K562 (cell line): ENCODE results near the gene ANKRD27. TPM values are rescaled to one million over a fixed set of nuclear protein-coding genes. Genes with fewer than 3 reads are reported as not detected.

Source experiments
- ARID4B ChIP-seq: sonication (generic); formaldehyde crosslinking; IDR thresholded peaks from 2 replicates; pipeline ENCODE4 v1.8.0; 2022; ENCODE audit warnings: mild to moderate bottlenecking, missing genetic modification reagents
- CBX2 ChIP-seq: fragments of 200-600 bp; sonication (generic); IDR thresholded peaks from one replicate; pipeline ENCODE4 v1.6.1; 2012; ENCODE audit warnings: mild to moderate bottlenecking, low read length, inconsistent platforms; ENCODE audit not compliant: insufficient read depth, poor library complexity, severe bottlenecking
- ETV5 ChIP-seq: sonication (generic); formaldehyde crosslinking; IDR thresholded peaks from 2 replicates; pipeline ENCODE4 v1.4.0; 2020; ENCODE audit warnings: low read depth, mild to moderate bottlenecking, missing genetic modification reagents
- ETV6 ChIP-seq, 3 experiments: fragments of 150-350 bp in 1 of 3; sonication (generic) in 1 of 3; formaldehyde crosslinking in 1 of 3; IDR thresholded peaks; 2 replicates each; pipeline versions ENCODE4 v1.6.1 to v1.8.0; 2014 to 2022; ENCODE audit warnings: borderline replicate concordance in 2 of 3, low read depth in 2 of 3, antibody characterized with exemption in 1 of 3, low read length in 1 of 3, mild to moderate bottlenecking in 1 of 3, missing genetic modification reagents in 1 of 3
- FOXA1 ChIP-seq: fragments of 450-650 bp; IDR thresholded peaks from 2 replicates; pipeline ENCODE4 v1.6.1; 2016; ENCODE audit warnings: mild to moderate bottlenecking, borderline replicate concordance
- HNRNPUL1 ChIP-seq: fragments of 200-400 bp; formaldehyde crosslinking; IDR thresholded peaks from 2 replicates; pipeline ENCODE4 v1.6.1; 2017; ENCODE audit warnings: low read length
- JUN ChIP-seq, 2 experiments: sonication (generic) in 1 of 2; formaldehyde crosslinking in 1 of 2; IDR thresholded peaks; 2 replicates each; pipeline versions ENCODE4 v1.6.1 to v1.8.0; 2012 to 2022; ENCODE audit warnings: borderline replicate concordance in 2 of 2, mild to moderate bottlenecking in 2 of 2, improper control_type of control experiment in 1 of 2, low read depth in 1 of 2, low read length in 1 of 2, missing genetic modification reagents in 1 of 2
- MAX ChIP-seq: sonication (generic); formaldehyde crosslinking; IDR thresholded peaks from 2 replicates; pipeline ENCODE4 v1.9.0; 2022; ENCODE audit warnings: mild to moderate bottlenecking, missing genetic modification reagents
- NFE2L1 ChIP-seq: fragments of 450-650 bp; IDR thresholded peaks from 2 replicates; pipeline ENCODE4 v1.6.1; 2016; ENCODE audit warnings: missing genetic modification characterization, low read depth, mild to moderate bottlenecking, missing compliant biosample characterization, moderate library complexity, borderline replicate concordance
- PCBP1 ChIP-seq: fragments of 200-400 bp; formaldehyde crosslinking; IDR thresholded peaks from 2 replicates; pipeline ENCODE4 v1.6.1; 2018; ENCODE audit warnings: mild to moderate bottlenecking, low read depth, low read length; ENCODE audit not compliant: poor library complexity, severe bottlenecking
- SAFB ChIP-seq: fragments of 200-400 bp; formaldehyde crosslinking; IDR thresholded peaks from 2 replicates; pipeline ENCODE4 v1.6.1; 2017; ENCODE audit warnings: low read depth, low read length, borderline replicate concordance
- SPI1 ChIP-seq: IDR thresholded peaks from 2 replicates; pipeline ENCODE4 v1.6.1; 2011; ENCODE audit warnings: low read depth, low read length, control low read depth, borderline replicate concordance
- THAP7 ChIP-seq: fragments of 250-450 bp; sonication (Bioruptor Pico); IDR thresholded peaks from 2 replicates; pipeline ENCODE4 v1.5.0; 2021
- TRIM24 ChIP-seq, 2 experiments: fragments of 450-650 bp; IDR thresholded peaks; 2 replicates each; pipeline ENCODE4 v1.6.1; 2016
- YY1 ChIP-seq, 3 experiments: IDR thresholded peaks; 2 replicates each; pipeline ENCODE4 v1.6.1; 2011; ENCODE audit warnings: low read length in 2 of 3, mild to moderate bottlenecking in 2 of 3, moderate library complexity in 2 of 3, borderline replicate concordance in 1 of 3, control low read depth in 1 of 3, low read depth in 1 of 3; ENCODE audit not compliant: insufficient read depth in 3 of 3, insufficient replicate concordance in 2 of 3, control insufficient read depth in 1 of 3, insufficient read length in 1 of 3; ENCODE audit errors: extremely low read depth in 1 of 3
- ZBTB1 ChIP-seq: sonication (generic); formaldehyde crosslinking; IDR thresholded peaks from 2 replicates; pipeline ENCODE4 v1.8.1; 2023; ENCODE audit warnings: missing genetic modification reagents, low read depth, mild to moderate bottlenecking, borderline replicate concordance
- ZNF124 ChIP-seq: sonication (generic); formaldehyde crosslinking; IDR thresholded peaks from 2 replicates; pipeline ENCODE4 v1.8.1; 2022; ENCODE audit warnings: missing genetic modification reagents
- ZNF511 ChIP-seq: sonication (generic); formaldehyde crosslinking; IDR thresholded peaks from 2 replicates; pipeline ENCODE4 v1.8.0; 2022; ENCODE audit warnings: mild to moderate bottlenecking, missing genetic modification reagents
- polyA plus RNA-seq, 8 experiments: library from polyadenylated mRNA; depleted of rRNA in 4 of 8; stranded (reverse) in 5 of 8; unstranded in 3 of 8; fragments of >200 nt; fragmentation: Nextera tagmentation in 2 of 8; fragmentation: Illumina TruSeq in 1 of 8; extraction: Ambion mirVana in 2 of 8; extraction: Trizol in 1 of 8; gene quantifications; 2 replicates each; pipeline versions ENCODE4 v1.2.1 to v1.2.3, GENCODE V29; 2011 to 2014; ENCODE audit warnings: inconsistent platforms in 1 of 8, missing spikeins in 1 of 8
- total RNA-seq, 7 experiments: library from RNA; depleted of rRNA in 6 of 7; stranded (reverse); fragments of >200 nt in 6 of 7; fragmentation: Illumina TruSeq in 2 of 7; extraction: Trizol in 2 of 7; gene quantifications; 2 replicates each; pipeline versions ENCODE4 v1.2.1 to v1.2.3, GENCODE V29; 2011 to 2021; ENCODE audit warnings: low replicate concordance in 1 of 7

The ANKRD27 gene
- total and polyA plus RNA-seq, 9 of the 15 experiments (the other 6 are each of a cell fraction or from before 2014, with no cell fraction given): 5.3 to 71.3 (median 54.2) TPM

DNA sequence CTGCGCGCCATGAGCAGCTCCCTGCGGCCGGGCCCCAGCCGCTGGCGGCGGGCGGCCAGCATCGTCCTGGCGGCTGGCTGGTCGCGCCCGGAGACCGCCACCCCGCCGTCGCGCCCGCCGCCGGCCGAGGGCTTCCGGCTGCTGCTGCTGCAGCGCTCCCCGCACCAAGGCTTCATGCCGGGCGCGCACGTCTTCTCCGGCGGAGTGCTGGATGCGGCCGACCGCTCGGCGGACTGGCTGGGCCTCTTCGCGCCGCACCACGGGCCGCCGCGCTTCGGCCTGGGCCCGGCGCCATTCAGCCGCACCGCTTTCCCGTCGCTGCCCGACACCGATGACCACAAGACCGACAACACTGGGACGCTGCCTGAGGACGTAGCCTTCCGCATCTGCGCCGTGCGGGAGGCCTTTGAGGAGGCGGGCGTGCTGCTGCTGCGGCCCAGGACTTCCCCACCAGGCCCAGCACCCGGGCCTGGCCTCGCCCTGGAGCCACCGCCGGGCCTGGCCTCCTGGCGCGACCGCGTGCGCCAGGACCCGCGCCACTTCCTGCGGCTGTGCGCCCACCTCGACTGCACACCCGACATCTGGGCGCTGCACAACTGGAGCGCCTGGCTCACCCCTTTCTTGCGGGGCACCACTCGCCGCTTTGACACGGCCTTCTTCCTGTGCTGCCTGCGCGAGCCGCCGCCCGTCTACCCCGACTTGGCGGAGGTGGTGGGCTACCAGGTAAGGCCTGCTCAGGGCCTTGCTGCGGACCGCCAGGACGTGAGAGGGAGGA lies 17.2 kb upstream of the ANKRD27 start (continued):
- peak; percentile 27; the same call in 1 of the 2 replicates for TF ChIP-seq JUN (IDR thresholded peaks at IDR 0.05; ENCODE audit: borderline replicate concordance, low read depth, low read length)
- TF ChIP-seq JUN (CRISPR knock-in tag; IDR thresholded peaks at IDR 0.05; ENCODE audit: borderline replicate concordance): peak; percentile 33; the same call in 1 of the 2 replicates
- TF ChIP-seq ARID4B (CRISPR knock-in tag): peak; percentile 53
- TF ChIP-seq SAFB: peak; percentile 67; the same call in 1 of the 2 replicates
- TF ChIP-seq HNRNPUL1: no peak
- TF ChIP-seq THAP7: peak; percentile 40; the same call in 1 of the 2 replicates
- TF ChIP-seq FOXA1: no peak
- TF ChIP-seq TRIM24 (IDR thresholded peaks at IDR 0.05): no peak
- TF ChIP-seq SPI1: peak; percentile 20; the same call in 1 of the 2 replicates
- peak; percentile 55 for TF ChIP-seq PCBP1
- TF ChIP-seq ETV6 (IDR thresholded peaks at IDR 0.05; ENCODE audit: borderline replicate concordance in 1 of 2, low read depth in 2 of 2, low read length in 1 of 2): no peak
- 0 out of 2 replicates have a peak, but pooled peaks have one; percentile 39 for TF ChIP-seq ETV6 (CRISPR knock-in tag; IDR thresholded peaks at IDR 0.05; ENCODE audit: borderline replicate concordance)
- TF ChIP-seq NFE2L1 (tag): no peak
- TF ChIP-seq ZBTB1 (CRISPR knock-in tag): peak; percentile 95
- TF ChIP-seq ETV5: peak; percentile 57
- TF ChIP-seq CBX2: no peak
- peak; percentile 37; the same call in 1 of the 2 replicates for TF ChIP-seq ZNF511 (CRISPR knock-in tag)
- peak; percentile 87 for TF ChIP-seq MAX (CRISPR knock-in tag)
- TF ChIP-seq ZNF124 (CRISPR knock-in tag): peak; percentile 63; the same call in 1 of the 2 replicates
- TF ChIP-seq YY1 (IDR thresholded peaks at IDR 0.05; ENCODE audit: borderline replicate concordance in 1 of 3, control insufficient read depth in 1 of 3, extremely low read depth in 1 of 3, insufficient read depth in 3 of 3, insufficient read length in 1 of 3, insufficient replicate concordance in 2 of 3, low read depth in 1 of 3, low read length in 2 of 3): peak in 2 of 3 experiments; percentile 10 to 81
